ENCODE results near the gene SOX30. TPM values are rescaled to one million over a fixed set of nuclear protein-coding genes. Genes with fewer than 3 reads are reported as not detected.
"Not testable (repeated sequence)": the region's sequence is repeated elsewhere in the genome, so short reads cannot be mapped to it uniquely, and the experiment has no call there.

SOX30 gene
- total and polyA plus RNA-seq, 12 donors, result 0.03 to 0.72 (median 0.20) TPM; not detected in 5

DNA sequence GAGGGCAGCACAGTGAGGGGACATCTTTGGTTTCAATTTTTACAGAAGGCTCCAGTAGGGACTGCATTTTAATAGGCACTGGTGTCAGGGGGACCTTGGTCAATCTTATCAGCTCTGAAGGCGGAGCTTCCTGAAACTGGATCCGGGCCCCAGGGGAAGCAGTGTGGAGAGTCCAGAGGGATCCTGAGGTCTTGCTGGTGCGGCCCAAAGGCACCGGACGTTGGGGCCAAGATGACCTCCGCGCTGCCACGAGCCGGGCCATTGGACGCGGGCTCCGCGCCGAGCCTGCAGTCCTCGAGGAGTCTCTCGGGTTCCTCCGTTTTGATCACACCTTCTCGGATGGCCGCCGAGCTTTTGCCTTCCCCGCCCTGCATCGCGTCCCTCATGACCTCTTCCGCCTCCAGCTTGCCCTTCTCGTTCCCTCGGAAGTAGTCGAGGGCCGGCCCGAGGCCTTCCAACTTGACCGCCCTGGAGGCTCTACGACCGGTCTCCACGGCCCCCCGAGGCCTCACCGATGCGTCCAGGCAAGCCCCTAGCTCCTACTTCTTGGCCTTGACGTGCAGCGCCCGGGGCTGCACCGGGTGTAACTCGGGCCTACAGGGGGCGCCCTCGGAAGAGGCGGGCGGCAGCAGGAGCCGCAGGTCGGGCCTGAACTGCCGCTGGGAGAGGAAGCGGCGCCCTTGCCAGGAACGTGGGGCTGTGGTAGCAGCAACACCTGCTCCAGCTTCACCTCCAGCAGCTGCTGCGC lies 37.9 kb upstream of the SOX30 start:
- no peaks in the 10 kb centered on the region for H3K36me3 ChIP-seq (replicated peaks in 1 of 2)
- H3K4me3 ChIP-seq, result no peak overlapping the region
- intact Hi-C loops (cut with DNase I), result no loop called here
- TF ChIP-seq, protein P1, sequence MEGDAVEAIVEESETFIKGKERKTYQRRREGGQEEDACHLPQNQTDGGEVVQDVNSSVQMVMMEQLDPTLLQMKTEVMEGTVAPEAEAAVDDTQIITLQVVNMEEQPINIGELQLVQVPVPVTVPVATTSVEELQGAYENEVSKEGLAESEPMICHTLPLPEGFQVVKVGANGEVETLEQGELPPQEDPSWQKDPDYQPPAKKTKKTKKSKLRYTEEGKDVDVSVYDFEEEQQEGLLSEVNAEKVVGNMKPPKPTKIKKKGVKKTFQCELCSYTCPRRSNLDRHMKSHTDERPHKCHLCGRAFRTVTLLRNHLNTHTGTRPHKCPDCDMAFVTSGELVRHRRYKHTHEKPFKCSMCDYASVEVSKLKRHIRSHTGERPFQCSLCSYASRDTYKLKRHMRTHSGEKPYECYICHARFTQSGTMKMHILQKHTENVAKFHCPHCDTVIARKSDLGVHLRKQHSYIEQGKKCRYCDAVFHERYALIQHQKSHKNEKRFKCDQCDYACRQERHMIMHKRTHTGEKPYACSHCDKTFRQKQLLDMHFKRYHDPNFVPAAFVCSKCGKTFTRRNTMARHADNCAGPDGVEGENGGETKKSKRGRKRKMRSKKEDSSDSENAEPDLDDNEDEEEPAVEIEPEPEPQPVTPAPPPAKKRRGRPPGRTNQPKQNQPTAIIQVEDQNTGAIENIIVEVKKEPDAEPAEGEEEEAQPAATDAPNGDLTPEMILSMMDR (IDR thresholded peaks at IDR 0.05), result no peak
- no peak for TF ChIP-seq POLR2A (IDR thresholded peaks at IDR 0.05)
- H3K9me3 ChIP-seq (replicated peaks in 1 of 3), result no peaks in the 10 kb centered on the region
- 59 to 89% (median 64%) methylated on average over 21 to 52 of the region's 52 CpGs for WGBS, 4 donors
- H3K4me1 ChIP-seq (replicated peaks in 1 of 2), result no peaks in the 10 kb centered on the region
- no peaks in the 10 kb centered on the region for H3K27me3 ChIP-seq
- H3K27ac ChIP-seq, result no peak overlapping the region
- no peak for DNase-seq

DNA sequence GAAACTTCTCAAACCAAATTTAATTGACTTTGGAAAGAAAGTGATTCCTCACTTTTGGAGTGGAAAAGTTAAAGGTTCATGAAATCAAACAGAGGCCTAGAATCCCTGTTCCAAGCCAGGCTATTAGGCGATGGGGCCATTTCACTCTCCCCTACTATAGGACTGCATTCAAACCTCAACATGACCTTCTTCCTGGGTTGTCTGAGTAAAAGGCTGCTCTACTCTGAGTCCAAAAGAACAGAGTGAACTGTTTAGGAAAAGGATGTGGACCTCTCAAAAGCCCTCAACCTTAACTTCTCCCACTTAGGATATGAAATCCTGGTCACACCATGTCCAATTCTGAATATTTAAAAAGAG lies 34.9 kb upstream of the SOX30 start:
- WGBS, 4 donors, result 80 to 94% (median 90%) methylated on average over 1 of the region's 1 CpG
- H3K27ac ChIP-seq, result no peak overlapping the region
- no peak overlapping the region for H3K4me3 ChIP-seq
- no peaks in the 10 kb centered on the region for H3K27me3 ChIP-seq
- no peak for TF ChIP-seq POLR2A (IDR thresholded peaks at IDR 0.05)
- TF ChIP-seq, protein P1 (IDR thresholded peaks at IDR 0.05), result no peak
- no peaks in the 10 kb centered on the region for H3K36me3 ChIP-seq (replicated peaks in 1 of 2)
- no peaks in the 10 kb centered on the region for H3K4me1 ChIP-seq (replicated peaks in 1 of 2)
- intact Hi-C loops (cut with DNase I), result no loop called here
- DNase-seq, result no peak
- H3K9me3 ChIP-seq (replicated peaks in 1 of 3), result no peaks in the 10 kb centered on the region

DNA sequence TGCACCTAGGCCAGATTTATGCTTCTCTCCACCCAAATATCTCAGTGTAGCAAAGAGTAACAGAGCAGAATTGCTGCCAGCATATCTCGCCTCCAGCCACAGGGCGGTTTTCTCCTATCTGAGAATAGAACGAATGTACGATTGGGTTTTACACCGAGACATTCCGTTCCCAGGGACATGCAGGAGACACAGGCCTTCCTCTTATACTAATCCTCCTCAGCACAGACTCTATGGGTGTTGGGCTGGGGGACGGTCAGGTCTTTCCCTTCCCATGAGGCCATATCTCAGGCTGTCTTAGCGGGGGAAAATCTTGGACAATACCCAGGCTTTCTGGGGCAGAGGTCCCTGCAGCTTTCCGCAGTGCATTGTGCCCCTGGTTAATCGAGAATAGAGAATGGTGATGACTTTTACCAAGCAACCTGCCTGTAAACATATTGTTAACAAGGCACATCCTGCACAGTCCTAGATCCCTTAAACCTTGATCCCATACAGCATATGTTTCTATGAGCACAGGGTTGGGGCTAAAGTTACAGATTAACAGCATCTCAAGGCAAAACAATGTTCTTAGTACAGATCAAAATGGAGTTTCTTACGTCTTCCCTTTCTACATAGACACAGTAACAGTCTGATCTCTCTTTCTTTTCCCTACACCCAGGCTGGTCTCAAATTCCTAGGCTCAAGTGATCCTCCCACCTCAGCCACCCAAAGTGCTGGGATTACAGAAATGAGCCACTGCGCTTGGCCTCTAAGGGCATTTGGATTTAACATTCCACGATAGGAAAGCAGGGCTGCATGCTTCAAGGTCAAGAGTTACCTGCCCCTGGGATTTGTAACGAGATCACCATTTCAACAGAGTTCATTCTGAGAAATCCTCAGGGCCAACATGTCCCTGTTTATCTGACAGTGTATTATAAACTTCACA lies 34.3 kb upstream of the SOX30 start:
- H3K9me3 ChIP-seq (replicated peaks in 1 of 3); H3K27me3 ChIP-seq; DNase-seq; intact Hi-C loops (cut with DNase I); H3K27ac ChIP-seq; H3K4me1 ChIP-seq (replicated peaks in 1 of 2); H3K4me3 ChIP-seq; H3K36me3 ChIP-seq (replicated peaks in 1 of 2): not testable (repeated sequence)
- 76 to 83% (median 77%) methylated on average over 10 to 14 of the region's 14 CpGs for WGBS, 4 donors

DNA sequence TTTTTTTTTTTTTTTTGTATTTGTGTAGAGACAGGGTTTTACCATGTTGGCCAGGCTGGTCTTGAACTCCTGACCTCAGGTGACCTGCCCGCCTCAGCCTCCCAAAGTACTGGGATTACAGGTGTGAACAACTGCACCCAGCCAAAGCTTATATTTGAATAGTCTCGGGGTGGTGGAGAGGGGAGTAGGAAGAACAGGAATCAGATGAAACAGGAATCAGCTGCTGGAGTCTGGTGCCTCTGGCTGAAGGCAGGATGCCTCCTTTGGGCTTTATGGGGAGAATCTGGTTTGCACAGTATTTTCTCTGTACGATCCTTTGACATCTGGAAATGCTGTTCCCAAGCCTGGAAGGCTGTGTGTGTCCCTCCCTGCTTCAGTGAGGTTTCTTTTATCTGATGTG lies 30.0 kb upstream of the SOX30 start:
- Histone ChIP-seq H3K27me3 (no peaks in the 10 kb centered on the region), H3K27ac (no peak overlapping the region), H3K9me3 (replicated peaks in 1 of 3) (no peaks in the 10 kb centered on the region), H3K36me3 (replicated peaks in 1 of 2) (no peaks in the 10 kb centered on the region), H3K4me1 (replicated peaks in 1 of 2) (no peaks in the 10 kb centered on the region), H3K4me3 (no peak overlapping the region)
- intact Hi-C loops (cut with DNase I), result no loop called here
- DNase-seq, result no peak
- TF ChIP-seq POLR2A (IDR thresholded peaks at IDR 0.05), result no peak
- TF ChIP-seq, protein P1 (IDR thresholded peaks at IDR 0.05), result no peak
- WGBS, 4 donors, result 52 to 77% (median 58%) methylated on average over 3 of the region's 3 CpGs

Data from adrenal gland (tissue), 12 donors.